WTC11 (cell line): ENCODE data around the gene RGS6. TPM values are rescaled to one million over a fixed set of nuclear protein-coding genes. Genes with fewer than 3 reads are reported as not detected.

Experiments used
- ATF1 ChIP-seq: sonication (generic); formaldehyde crosslinking; IDR thresholded peaks from 2 replicates; pipeline ENCODE4 v1.8.1; 2023; ENCODE audit warnings: mild to moderate bottlenecking, moderate library complexity, missing genetic modification reagents
- E2F1 ChIP-seq: sonication (generic); formaldehyde crosslinking; IDR thresholded peaks from 2 replicates; pipeline ENCODE4 v1.8.0; 2022; ENCODE audit warnings: mild to moderate bottlenecking, missing genetic modification reagents
- E2F4 ChIP-seq: sonication (generic); formaldehyde crosslinking; IDR thresholded peaks from 2 replicates; pipeline ENCODE4 v1.8.1; 2022; ENCODE audit warnings: low read depth, mild to moderate bottlenecking, moderate library complexity, missing genetic modification reagents, borderline replicate concordance
- E2F5 ChIP-seq: sonication (generic); formaldehyde crosslinking; IDR thresholded peaks from 2 replicates; pipeline ENCODE4 v1.8.1; 2022; ENCODE audit warnings: mild to moderate bottlenecking, moderate library complexity, missing genetic modification reagents
- ESRRA ChIP-seq: sonication (generic); formaldehyde crosslinking; IDR thresholded peaks from 2 replicates; pipeline ENCODE4 v1.8.1; 2022; ENCODE audit warnings: mild to moderate bottlenecking, missing genetic modification reagents, borderline replicate concordance
- ETV6 ChIP-seq: sonication (generic); formaldehyde crosslinking; IDR thresholded peaks from 2 replicates; pipeline ENCODE4 v1.8.1; 2022; ENCODE audit warnings: mild to moderate bottlenecking, missing genetic modification reagents
- FOXP1 ChIP-seq: sonication (generic); formaldehyde crosslinking; IDR thresholded peaks from 2 replicates; pipeline ENCODE4 v1.8.0; 2022; ENCODE audit warnings: missing genetic modification reagents, mild to moderate bottlenecking, moderate library complexity, borderline replicate concordance
- FOXP4 ChIP-seq: sonication (generic); formaldehyde crosslinking; IDR thresholded peaks from 2 replicates; pipeline ENCODE4 v1.8.0; 2022; ENCODE audit warnings: mild to moderate bottlenecking, missing genetic modification reagents
- HMGXB4 ChIP-seq: sonication (generic); formaldehyde crosslinking; IDR thresholded peaks from 2 replicates; pipeline ENCODE4 v1.8.1; 2023; ENCODE audit warnings: mild to moderate bottlenecking, moderate library complexity, missing genetic modification reagents
- JUN ChIP-seq: sonication (generic); formaldehyde crosslinking; IDR thresholded peaks from 2 replicates; pipeline ENCODE4 v1.8.0; 2023; ENCODE audit warnings: mild to moderate bottlenecking, missing genetic modification reagents
- KAT7 ChIP-seq: sonication (generic); formaldehyde crosslinking; IDR thresholded peaks from 2 replicates; pipeline ENCODE4 v1.8.1; 2023; ENCODE audit warnings: missing genetic modification reagents, mild to moderate bottlenecking, borderline replicate concordance
- MYBL2 ChIP-seq: sonication (generic); formaldehyde crosslinking; IDR thresholded peaks from 2 replicates; pipeline ENCODE4 v1.8.1; 2023; ENCODE audit warnings: mild to moderate bottlenecking, moderate library complexity, missing genetic modification reagents
- NR3C1 ChIP-seq: sonication (generic); formaldehyde crosslinking; conservative IDR thresholded peaks from 2 replicates; pipeline ENCODE4 v1.8.1; 2023; ENCODE audit warnings: low read depth, mild to moderate bottlenecking, missing genetic modification reagents
- RELA ChIP-seq: sonication (generic); formaldehyde crosslinking; IDR thresholded peaks from 2 replicates; pipeline ENCODE4 v1.8.1; 2022; ENCODE audit warnings: missing genetic modification reagents, mild to moderate bottlenecking, borderline replicate concordance
- SMAD3 ChIP-seq: sonication (generic); formaldehyde crosslinking; IDR thresholded peaks from 2 replicates; pipeline ENCODE4 v1.8.0; 2022; ENCODE audit warnings: missing genetic modification reagents, mild to moderate bottlenecking, borderline replicate concordance
- STAT6 ChIP-seq: sonication (generic); formaldehyde crosslinking; conservative IDR thresholded peaks from 2 replicates; pipeline ENCODE4 v1.8.1; 2023; ENCODE audit warnings: mild to moderate bottlenecking, low read depth, missing genetic modification reagents, moderate library complexity
- TEAD4 ChIP-seq: sonication (generic); formaldehyde crosslinking; IDR thresholded peaks from 2 replicates; pipeline ENCODE4 v1.8.0; 2022; ENCODE audit warnings: mild to moderate bottlenecking, missing genetic modification reagents
- ZBTB21 ChIP-seq: sonication (generic); formaldehyde crosslinking; IDR thresholded peaks from 2 replicates; pipeline ENCODE4 v1.8.1; 2023; ENCODE audit warnings: mild to moderate bottlenecking, missing genetic modification reagents, borderline replicate concordance
- ZBTB43 ChIP-seq: sonication (generic); formaldehyde crosslinking; IDR thresholded peaks from 2 replicates; pipeline ENCODE4 v1.8.1; 2023; ENCODE audit warnings: mild to moderate bottlenecking, missing genetic modification reagents
- ZNF232 ChIP-seq: sonication (generic); formaldehyde crosslinking; IDR thresholded peaks from 2 replicates; pipeline ENCODE4 v1.8.0; 2022; ENCODE audit warnings: mild to moderate bottlenecking, missing genetic modification reagents
- ZNF281 ChIP-seq: sonication (generic); formaldehyde crosslinking; IDR thresholded peaks from 2 replicates; pipeline ENCODE4 v1.8.0; 2023; ENCODE audit warnings: mild to moderate bottlenecking, missing genetic modification reagents
- total RNA-seq: library from RNA; stranded (reverse); gene quantifications from 3 replicates; pipeline ENCODE4 v1.2.3, GENCODE V29; 2021

Gene RGS6
- total RNA-seq, 1 experiment from 2014 or later, result 1.0 TPM

- no peak for TF ChIP-seq ZNF281 (CRISPR knock-in tag)
- TF ChIP-seq FOXP1 (CRISPR knock-in tag), result peak; percentile 91
- peak; percentile 93 for TF ChIP-seq ETV6 (CRISPR knock-in tag)
- TF ChIP-seq E2F4 (CRISPR knock-in tag), result peak; percentile 65; the same call in 1 of the 2 replicates
- peak; percentile 34; the same call in 1 of the 2 replicates for TF ChIP-seq ZBTB21
- TF ChIP-seq RELA, result peak; percentile 70; the same call in 1 of the 2 replicates
- TF ChIP-seq TEAD4, result peak; percentile 38; the same call in 1 of the 2 replicates
- 0 out of 2 replicates have a peak, but pooled peaks have one; percentile 36 for TF ChIP-seq ZNF232 (CRISPR knock-in tag)
- TF ChIP-seq JUN (CRISPR knock-in tag), result peak; percentile 67; the same call in 1 of the 2 replicates
- TF ChIP-seq NR3C1 (CRISPR knock-in tag), result peak; percentile 84; the same call in 1 of the 2 replicates
- TF ChIP-seq ZBTB43, result 0 out of 2 replicates have a peak, but pooled peaks have one; percentile 65
- TF ChIP-seq MYBL2 (CRISPR knock-in tag), result no peak; the same call in 1 of the 2 replicates
- TF ChIP-seq ESRRA, result 0 out of 2 replicates have a peak, but pooled peaks have one; percentile 21
- no peak for TF ChIP-seq STAT6
- TF ChIP-seq FOXP4, result peak; percentile 94
- 0 out of 2 replicates have a peak, but pooled peaks have one; percentile 36 for TF ChIP-seq E2F1 (CRISPR knock-in tag)
- TF ChIP-seq KAT7, result peak; percentile 88
- TF ChIP-seq E2F5 (CRISPR knock-in tag), result 0 out of 2 replicates have a peak, but pooled peaks have one; percentile 50
- peak; percentile 57; the same call in 1 of the 2 replicates for TF ChIP-seq SMAD3 (CRISPR knock-in tag)
- peak; percentile 95 for TF ChIP-seq HMGXB4 (CRISPR knock-in tag)
- peak; percentile 70; the same call in 1 of the 2 replicates for TF ChIP-seq ATF1 (CRISPR knock-in tag)
Observed at GRCh38 chr14:71932229-71932981, at the start of gene RGS6 (continued).
